GM10248 (cell line): ENCODE measurements around the gene ABCC2.
"Not testable (repeated sequence)": the region's sequence is repeated elsewhere in the genome, so short reads cannot be mapped to it uniquely, and the experiment has no call there.

Experiments
- CTCF ChIA-PET: fragments of 300-600 bp; sonication (Branson Sonifier 250); formaldehyde crosslinking; extraction: SDS; loops from one replicate; lab custom pipeline; 2021; ENCODE audit warnings: antibody characterized with exemption; lab: Yijun Ruan, JAX
- POLR2A ChIA-PET: fragments of 350-650 bp; sonication (Branson Sonifier 250); formaldehyde crosslinking; extraction: SDS; loops from one replicate; lab custom pipeline; 2020; ENCODE audit warnings: antibody characterized with exemption; lab: Yijun Ruan, JAX
- DNase-seq: peaks from one replicate; pipeline ENCODE4 v3.0.0; 2012; ENCODE audit errors: extremely low spot score
- TF ChIP-seq, protein P1 (sequence below): IDR thresholded peaks from 2 replicates; pipeline ENCODE4 v1.5.1; 2012; ENCODE audit warnings: mild to moderate bottlenecking, low read depth; ENCODE audit errors: extremely low read depth, missing control alignments, control extremely low read depth

ABCC2 gene

DNA sequence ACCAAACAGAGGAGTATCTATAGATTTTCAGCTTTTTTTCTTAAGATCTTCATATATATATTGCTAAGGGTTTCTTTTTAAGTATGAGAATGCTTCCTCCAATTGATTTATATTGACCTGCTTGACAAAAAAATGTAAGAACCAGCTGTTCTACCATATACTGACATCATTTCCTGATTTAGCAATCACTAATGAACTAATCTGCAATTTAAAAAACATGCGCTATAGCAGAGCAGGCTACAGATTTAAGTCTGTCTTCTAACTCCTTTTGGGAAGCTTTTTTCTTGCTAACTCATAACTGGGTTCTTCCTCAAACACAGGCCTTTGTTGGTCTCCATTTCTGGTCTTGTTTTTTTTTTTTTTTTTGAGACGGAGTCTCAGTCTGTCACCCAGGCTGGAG is 33.2 kb downstream of the ABCC2 start:
- POLR2A ChIA-PET: no interaction called here
- TF ChIP-seq, protein P1, sequence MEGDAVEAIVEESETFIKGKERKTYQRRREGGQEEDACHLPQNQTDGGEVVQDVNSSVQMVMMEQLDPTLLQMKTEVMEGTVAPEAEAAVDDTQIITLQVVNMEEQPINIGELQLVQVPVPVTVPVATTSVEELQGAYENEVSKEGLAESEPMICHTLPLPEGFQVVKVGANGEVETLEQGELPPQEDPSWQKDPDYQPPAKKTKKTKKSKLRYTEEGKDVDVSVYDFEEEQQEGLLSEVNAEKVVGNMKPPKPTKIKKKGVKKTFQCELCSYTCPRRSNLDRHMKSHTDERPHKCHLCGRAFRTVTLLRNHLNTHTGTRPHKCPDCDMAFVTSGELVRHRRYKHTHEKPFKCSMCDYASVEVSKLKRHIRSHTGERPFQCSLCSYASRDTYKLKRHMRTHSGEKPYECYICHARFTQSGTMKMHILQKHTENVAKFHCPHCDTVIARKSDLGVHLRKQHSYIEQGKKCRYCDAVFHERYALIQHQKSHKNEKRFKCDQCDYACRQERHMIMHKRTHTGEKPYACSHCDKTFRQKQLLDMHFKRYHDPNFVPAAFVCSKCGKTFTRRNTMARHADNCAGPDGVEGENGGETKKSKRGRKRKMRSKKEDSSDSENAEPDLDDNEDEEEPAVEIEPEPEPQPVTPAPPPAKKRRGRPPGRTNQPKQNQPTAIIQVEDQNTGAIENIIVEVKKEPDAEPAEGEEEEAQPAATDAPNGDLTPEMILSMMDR: no peak
- CTCF ChIA-PET: interaction anchor here (0.9 kb wide), 1 partner anchor 30 kb away, joined by 4 read pairs; no protein-coding TSS in a partner anchor
- no peak for DNase-seq

DNA sequence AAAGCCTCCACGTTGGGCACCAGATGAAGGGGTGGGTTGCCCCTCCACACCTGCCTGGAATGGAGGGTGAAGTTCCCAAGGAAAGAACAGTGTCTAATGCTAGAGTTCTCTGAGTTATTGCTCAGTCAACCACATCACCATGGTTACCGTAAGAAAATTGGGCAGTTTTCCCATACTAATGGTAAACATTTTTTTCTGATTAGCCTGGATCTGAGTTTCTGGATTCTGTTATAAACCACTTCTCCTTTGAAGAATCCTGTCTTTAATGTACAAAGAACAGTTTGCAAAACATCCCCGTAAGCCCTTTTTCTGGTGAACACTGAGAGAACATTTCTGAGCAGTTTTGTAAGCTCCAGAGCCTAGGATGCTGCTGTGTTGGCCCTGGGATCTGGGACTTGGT is 45.5 kb downstream of the ABCC2 start:
- CTCF ChIA-PET: interaction anchor here (1.9 kb wide), 1 partner anchor 18 kb away, joined by 9 read pairs; no protein-coding TSS in a partner anchor
- DNase-seq: no peak
- TF ChIP-seq, protein P1: no peak

DNA sequence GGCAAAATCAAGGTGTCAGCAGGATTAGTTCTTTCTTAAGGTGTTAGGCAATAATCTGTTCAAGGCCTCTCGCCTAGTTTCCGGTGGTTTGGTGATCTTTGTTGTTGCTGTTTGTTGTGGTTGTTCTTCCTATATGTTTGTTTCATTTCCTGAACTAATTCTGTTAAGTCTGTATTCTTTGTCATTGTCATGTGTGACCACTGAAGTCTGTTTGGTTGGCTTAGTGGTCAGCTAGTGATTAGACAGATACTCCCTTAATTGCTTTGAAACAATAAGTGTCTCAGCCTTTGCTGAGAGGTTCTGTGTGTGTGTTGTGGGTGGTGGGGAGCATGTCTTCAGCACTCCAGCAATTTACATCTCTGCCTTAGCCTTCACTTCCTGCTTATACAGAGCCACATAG is 46.0 kb downstream of the ABCC2 start:
- TF ChIP-seq, protein P1: no peak
- POLR2A ChIA-PET: no interaction called here
- no peak for DNase-seq
- CTCF ChIA-PET: interaction anchor here (1.4 to 1.9 kb wide), 2 partner anchors 17 to 218 kb away, joined by 3 to 9 read pairs; no protein-coding TSS in a partner anchor

More for the DNA sequence above, 45.5 kb downstream of the ABCC2 start:
- POLR2A ChIA-PET: no interaction called here

DNA sequence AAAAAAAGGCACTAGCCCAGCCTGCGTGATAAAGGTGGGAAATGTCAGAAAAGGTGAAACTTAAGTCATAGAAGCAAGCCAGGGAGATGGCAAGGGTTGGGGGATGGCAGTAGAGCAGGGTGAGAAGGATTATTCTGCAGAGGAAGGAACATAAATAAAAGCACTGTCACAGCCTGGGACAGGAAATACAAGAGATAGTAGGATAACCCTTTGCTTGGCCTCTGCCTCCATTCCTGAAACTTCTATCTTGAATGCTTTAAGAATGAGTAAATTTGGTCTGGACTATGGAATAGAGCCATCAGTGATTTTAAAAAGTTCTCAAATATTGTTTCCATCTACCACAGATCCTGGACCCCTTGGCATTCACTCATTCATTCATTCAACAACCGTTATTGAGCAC is 50.0 kb downstream of the ABCC2 start:
- POLR2A ChIA-PET: no interaction called here
- no peak for DNase-seq
- CTCF ChIA-PET: interaction anchor here (1.2 to 1.9 kb wide), 3 partner anchors 13 to 47 kb away, joined by 3 to 6 read pairs (median 3); no protein-coding TSS in a partner anchor
- TF ChIP-seq, protein P1: no peak

DNA sequence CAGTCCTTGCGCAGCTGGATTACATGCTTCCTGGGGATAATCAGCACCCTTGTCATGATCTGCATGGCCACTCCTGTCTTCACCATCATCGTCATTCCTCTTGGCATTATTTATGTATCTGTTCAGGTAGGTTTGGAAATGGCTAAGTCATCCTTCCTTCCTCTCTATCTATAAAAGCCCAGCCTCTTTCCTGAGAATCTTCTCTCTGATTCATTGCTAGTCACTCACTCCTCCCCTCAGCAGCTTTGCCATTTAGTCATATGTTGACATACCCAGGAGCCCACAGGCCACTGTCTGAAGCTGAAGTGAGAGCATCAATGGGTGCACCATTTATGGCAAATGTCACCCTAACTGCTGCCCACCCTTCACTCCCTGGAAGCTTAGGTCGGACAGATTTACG is 52.0 kb downstream of the ABCC2 start:
- TF ChIP-seq, protein P1: no peak
- CTCF ChIA-PET: interaction anchor here (1.4 to 2.0 kb wide), 2 partner anchors 12 to 211 kb away, joined by 4 to 11 read pairs; no protein-coding TSS in a partner anchor
- POLR2A ChIA-PET: no interaction called here
- no peak for DNase-seq

DNA sequence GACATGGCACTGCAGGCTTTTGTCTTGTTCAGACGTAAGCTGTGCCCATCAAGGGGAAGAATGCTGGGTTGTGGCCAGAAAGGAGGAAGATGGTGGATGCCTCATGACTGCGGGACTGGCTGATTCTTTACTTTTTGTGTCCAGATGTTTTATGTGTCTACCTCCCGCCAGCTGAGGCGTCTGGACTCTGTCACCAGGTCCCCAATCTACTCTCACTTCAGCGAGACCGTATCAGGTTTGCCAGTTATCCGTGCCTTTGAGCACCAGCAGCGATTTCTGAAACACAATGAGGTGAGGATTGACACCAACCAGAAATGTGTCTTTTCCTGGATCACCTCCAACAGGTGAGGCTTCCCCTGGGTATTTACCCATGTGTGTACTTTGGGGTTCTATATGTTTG is 53.5 kb downstream of the ABCC2 start:
- CTCF ChIA-PET: interaction anchor here (1.5 kb wide), 1 partner anchor 10 kb away, joined by 9 read pairs; no protein-coding TSS in a partner anchor
- POLR2A ChIA-PET: no interaction called here
- TF ChIP-seq, protein P1: no peak
- DNase-seq: no peak

DNA sequence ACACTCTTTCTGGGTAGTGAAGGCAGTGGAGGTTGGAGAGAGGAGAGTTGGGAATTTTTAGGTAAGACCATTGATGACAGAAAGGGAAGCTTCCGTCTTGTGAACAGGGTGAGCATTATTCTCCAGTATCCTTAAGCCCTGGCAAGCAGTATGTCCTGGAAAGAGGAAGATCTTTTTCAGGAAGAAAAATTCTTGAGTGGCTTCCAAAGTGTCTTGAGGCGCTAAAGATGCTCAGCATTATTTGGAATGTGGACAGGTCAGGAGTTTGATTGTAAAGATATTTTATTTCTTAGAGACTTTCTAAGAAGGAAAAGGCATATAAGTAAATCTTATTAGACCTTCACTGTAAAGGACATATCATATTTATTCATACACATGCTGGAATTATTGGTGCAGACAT is 54.3 kb downstream of the ABCC2 start:
- TF ChIP-seq, protein P1: no peak
- no peak for DNase-seq
- CTCF ChIA-PET: interaction anchor here (1.5 kb wide), 1 partner anchor 9 kb away, joined by 9 read pairs; no protein-coding TSS in a partner anchor
- POLR2A ChIA-PET: no interaction called here

DNA sequence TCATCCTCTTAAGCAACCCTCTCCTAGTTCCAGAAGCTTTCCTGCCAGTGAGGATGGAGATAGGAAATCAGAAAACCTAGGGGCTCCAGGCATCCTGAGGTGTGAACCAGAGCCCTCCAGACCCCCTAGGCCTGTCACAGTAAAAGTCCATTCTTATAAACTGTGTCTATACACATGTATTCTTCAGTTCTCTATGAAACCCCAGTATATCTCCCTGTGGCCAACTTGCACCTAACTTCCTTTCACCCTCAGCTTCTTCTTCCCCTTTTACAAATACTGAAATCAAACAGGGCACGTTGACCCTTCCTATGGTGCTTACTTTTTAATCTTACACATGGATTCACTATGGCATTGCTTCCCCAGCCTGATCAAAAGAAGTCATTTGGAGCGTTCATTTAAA is 58.4 kb downstream of the ABCC2 start:
- DNase-seq, POLR2A ChIA-PET: not testable (repeated sequence)
- CTCF ChIA-PET: interaction anchor here (1.9 kb wide), 1 partner anchor 205 kb away, joined by 4 read pairs; no protein-coding TSS in a partner anchor
